K562 (cell line): ENCODE measurements around the gene SH2D1A. TPM values are rescaled to one million over a fixed set of nuclear protein-coding genes. Genes with fewer than 3 reads are reported as not detected.

Source experiments
- ATAC-seq: fragments of 200-7000 bp; cut with Tn5 transposase; 3 replicates; pipeline ENCODE4 v1.9.1; 2020; ENCODE audit warnings: moderate library complexity
- BruUV-seq: library from RNA; stranded (reverse); fragments of 400-500 nt; replicated peaks from 2 replicates; lab custom pipeline; 2021; lab: Mats Ljungman, UMichigan
- CTCF ChIA-PET: fragments of 300-600 bp; formaldehyde crosslinking; extraction: SDS; loops from one replicate; lab custom pipeline; 2021; ENCODE audit warnings: low intra/inter-chr PET ratio; lab: Yijun Ruan, JAX
- POLR2A ChIA-PET: fragments of 300-600, 350-650 bp; sonication (Branson Sonifier 250); formaldehyde crosslinking; extraction: SDS; loops from one replicate; lab custom pipeline; 2021; ENCODE audit warnings: antibody characterized with exemption, inconsistent platforms; lab: Yijun Ruan, JAX
- DNase-seq, 4 experiments: peaks; one replicate each; pipeline versions ENCODE4 v3.0.0 to v3.0.0-alpha.2; 2011 to 2018; ENCODE audit warnings: low spot score in 3 of 4, mixed read lengths in 3 of 4; ENCODE audit errors: extremely low read depth in 1 of 4
- FAIRE-seq: peaks from 2 replicates; lab custom pipeline; 2011; peaks lifted over from hg19 to GRCh38; lab: Jason Lieb, UNC
- H2AFZ ChIP-seq: 2 replicates; pipeline ENCODE4 v1.6.0; 2011; ENCODE audit warnings: low read depth, low read length, control low read depth, inconsistent platforms
- H3K27ac ChIP-seq: fragments of 200-600 bp; 3 replicates; pipeline ENCODE4 v1.8.0; 2011; ENCODE audit warnings: low read depth, mild to moderate bottlenecking, control low read depth, inconsistent platforms, low read length, moderate library complexity, mixed read lengths; ENCODE audit errors: extremely low read depth
- H3K27me3 ChIP-seq, 2 experiments: fragments of 300-600 bp in 1 of 2; 2 replicates in 1 of 2; 3 replicates in 1 of 2; pipeline versions ENCODE4 v1.6.0 to v1.8.0; 2011; ENCODE audit warnings: inconsistent platforms in 2 of 2, low read length in 2 of 2, mild to moderate bottlenecking in 1 of 2, mixed read lengths in 1 of 2, moderate library complexity in 1 of 2; ENCODE audit not compliant: control insufficient read depth in 2 of 2, insufficient read depth in 2 of 2
- H3K36me3 ChIP-seq: fragments of 300-600 bp; 3 replicates; pipeline ENCODE4 v1.8.0; 2011; ENCODE audit warnings: mild to moderate bottlenecking, low read length, inconsistent platforms; ENCODE audit not compliant: control insufficient read depth, insufficient read depth
- H3K4me1 ChIP-seq, 2 experiments: fragments of 200-600 bp in 1 of 2; replicated peaks in 1 of 2; 2 replicates in 1 of 2; 3 replicates in 1 of 2; pipeline versions ENCODE4 v1.5.1 to v1.8.0; 2011; ENCODE audit warnings: inconsistent platforms in 2 of 2, low read length in 2 of 2, mild to moderate bottlenecking in 1 of 2, mixed read lengths in 1 of 2, moderate library complexity in 1 of 2; ENCODE audit not compliant: control insufficient read depth in 2 of 2, insufficient read depth in 2 of 2
- H3K4me2 ChIP-seq: 2 replicates; pipeline ENCODE4 v1.6.1; 2011; ENCODE audit warnings: low read length, control low read depth, inconsistent platforms, mixed read lengths; ENCODE audit not compliant: insufficient read depth
- H3K4me3 ChIP-seq: fragments of 200-600 bp; sonication (generic), shearing (Covaris generic); 2 replicates; pipeline ENCODE4 v1.5.1; 2016; ENCODE audit warnings: control low read depth, inconsistent platforms
- H3K79me2 ChIP-seq: fragments of 200-600 bp; 3 replicates; pipeline ENCODE4 v1.8.0; 2011; ENCODE audit warnings: low read length, inconsistent platforms; ENCODE audit not compliant: control insufficient read depth, insufficient read depth
- H3K9ac ChIP-seq, 2 experiments: 2 replicates each; pipeline versions ENCODE4 v1.6.0 to v1.6.1; 2011; ENCODE audit warnings: low read depth in 2 of 2, low read length in 2 of 2, control low read depth in 1 of 2, inconsistent platforms in 1 of 2, mild to moderate bottlenecking in 1 of 2, mixed read lengths in 1 of 2; ENCODE audit not compliant: insufficient read depth in 1 of 2
- H3K9me1 ChIP-seq: one replicate; pipeline ENCODE4 v1.6.0; 2011; ENCODE audit warnings: inconsistent platforms, mild to moderate bottlenecking, low read length, moderate library complexity; ENCODE audit not compliant: control insufficient read depth, insufficient read depth
- H3K9me3 ChIP-seq: replicated peaks from 2 replicates; pipeline ENCODE4 v1.5.1; 2011; ENCODE audit warnings: low read depth, low read length, inconsistent platforms; ENCODE audit not compliant: control insufficient read depth, insufficient read depth
- H4K20me1 ChIP-seq: replicated peaks from 2 replicates; pipeline ENCODE4 v1.6.1; 2011; ENCODE audit warnings: low read length, inconsistent platforms, mixed read lengths; ENCODE audit not compliant: control insufficient read depth, insufficient read depth
- HOXB6 ChIP-seq: fragments of 250-450 bp; sonication (Bioruptor Pico); IDR thresholded peaks from 2 replicates; pipeline ENCODE4 v1.5.1; 2022; ENCODE audit warnings: mild to moderate bottlenecking, borderline replicate concordance
- MAFK ChIP-seq: IDR thresholded peaks from 2 replicates; pipeline ENCODE4 v1.6.1; 2011; ENCODE audit warnings: low read length, improper control_type of control experiment
- SMARCA4 ChIP-seq: fragments of 450-650 bp; IDR thresholded peaks from 2 replicates; pipeline ENCODE4 v1.6.1; 2016
- ZNF785 ChIP-seq: fragments of 250-450 bp; sonication (Bioruptor Pico); IDR thresholded peaks from 2 replicates; pipeline ENCODE4 v1.4.0; 2020; ENCODE audit warnings: mild to moderate bottlenecking
- ZNF79 ChIP-seq: fragments of 250-450 bp; sonication (Bioruptor Pico); IDR thresholded peaks from 2 replicates; pipeline ENCODE4 v1.4.0; 2020; ENCODE audit warnings: low read depth, mild to moderate bottlenecking, moderate library complexity
- WGBS: fragments of 100-300 bp; shearing (Covaris generic); methylation state at CpG from one replicate; pipeline ENCODE4 v1.1.6; 2016; ENCODE audit warnings: low coverage, mixed read lengths; ENCODE audit not compliant: insufficient coverage; ENCODE audit errors: missing lambda C conversion rate; 5-methylcytosine and 5-hydroxymethylcytosine counted together
- in situ Hi-C: fragments of 300-500 bp; cut with MboI; formaldehyde crosslinking; loops from 4 replicates; pipeline ENCODE4 v1.15.0; 2018; ENCODE audit warnings: inconsistent platforms, mixed read lengths
- intact Hi-C: fragments of 100-400 bp; cut with micrococcal nuclease; formaldehyde crosslinking; loops from 2 replicates; pipeline ENCODE4 v1.14.2; 2022
- polyA plus RNA-seq, 8 experiments: library from polyadenylated mRNA; depleted of rRNA in 4 of 8; stranded (reverse) in 5 of 8; unstranded in 3 of 8; fragments of >200 nt; fragmentation: Nextera tagmentation in 2 of 8; fragmentation: Illumina TruSeq in 1 of 8; extraction: Ambion mirVana in 2 of 8; extraction: Trizol in 1 of 8; gene quantifications; 2 replicates each; pipeline versions ENCODE4 v1.2.1 to v1.2.3, GENCODE V29; 2011 to 2014; ENCODE audit warnings: inconsistent platforms in 1 of 8, missing spikeins in 1 of 8
- total RNA-seq, 7 experiments: library from RNA; depleted of rRNA in 6 of 7; stranded (reverse); fragments of >200 nt in 6 of 7; fragmentation: Illumina TruSeq in 2 of 7; extraction: Trizol in 2 of 7; gene quantifications; 2 replicates each; pipeline versions ENCODE4 v1.2.1 to v1.2.3, GENCODE V29; 2011 to 2021; ENCODE audit warnings: low replicate concordance in 1 of 7
- TF ChIP-seq, protein P1 (sequence below): sonication (generic); formaldehyde crosslinking; IDR thresholded peaks from 2 replicates; pipeline ENCODE4 v1.8.0; 2023; ENCODE audit warnings: missing genetic modification reagents, mild to moderate bottlenecking, borderline replicate concordance
- TF ChIP-seq, protein P2 (sequence below): fragments of 450-650 bp; IDR thresholded peaks from 2 replicates; pipeline ENCODE4 v1.6.1; 2016; ENCODE audit warnings: antibody characterized with exemption
- TF ChIP-seq, protein P3 (sequence below): fragments of 450-650 bp; IDR thresholded peaks from 2 replicates; pipeline ENCODE4 v1.6.1; 2016; ENCODE audit warnings: missing biosample characterization, missing genetic modification characterization
- TF ChIP-seq, protein P4 (sequence below): fragments of 250-450 bp; sonication (Bioruptor Pico); IDR thresholded peaks from 2 replicates; pipeline ENCODE4 v1.4.0; 2020

Gene SH2D1A
- total and polyA plus RNA-seq, 9 of the 15 experiments (the other 6 are each of a cell fraction or from before 2014, with no cell fraction given), result 0.07 to 0.52 (median 0.19) TPM

DNA sequence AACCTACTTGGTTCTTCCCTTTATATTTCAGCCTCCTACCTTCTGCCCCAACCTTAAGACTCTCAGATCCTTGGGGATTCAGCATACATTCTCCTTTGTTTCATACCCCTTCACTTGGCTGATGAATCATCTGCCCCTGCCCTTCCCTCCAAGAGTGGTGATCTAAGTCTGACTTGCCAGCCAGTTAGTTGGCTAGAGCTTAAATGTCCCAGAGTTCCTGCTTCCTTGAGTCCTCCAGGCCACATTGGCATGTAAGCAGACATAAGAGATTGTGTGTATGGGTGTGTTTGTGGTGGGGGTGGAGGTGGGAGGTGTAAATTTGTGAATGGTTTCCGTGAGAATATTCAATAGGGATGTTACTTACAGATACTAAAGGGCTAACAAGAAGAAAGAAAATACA, 17.6 kb upstream of the SH2D1A start:
- no CpG with 5 or more reads among the region's 1 CpG for WGBS
- Histone ChIP-seq H4K20me1 (no peaks in the 10 kb centered on the region), H3K36me3 (no peaks in the 10 kb centered on the region), H3K9ac (no peak overlapping the region), H3K27ac (no peak overlapping the region), H3K9me3 (no peaks in the 10 kb centered on the region), H3K4me3 (no peak overlapping the region), H2AFZ (peak overlapping the region; percentile 66), H3K4me1 (no peaks in the 10 kb centered on the region), H3K9me1 (no peaks in the 10 kb centered on the region), H3K4me2 (no peak overlapping the region), H3K79me2 (no peaks in the 10 kb centered on the region), H3K27me3 (no peaks in the 10 kb centered on the region)
- intact Hi-C loops, result no loop called here
- CTCF ChIA-PET, result no interaction called here
- in situ Hi-C loops, result no loop called here
- no peak for FAIRE-seq
- no peak for DNase-seq
- ATAC-seq, result no peak; the same call in 2 of the 3 replicates
- POLR2A ChIA-PET, result no interaction called here
- BruUV-seq, result no TSS peak
- TF ChIP-seq, protein P1, sequence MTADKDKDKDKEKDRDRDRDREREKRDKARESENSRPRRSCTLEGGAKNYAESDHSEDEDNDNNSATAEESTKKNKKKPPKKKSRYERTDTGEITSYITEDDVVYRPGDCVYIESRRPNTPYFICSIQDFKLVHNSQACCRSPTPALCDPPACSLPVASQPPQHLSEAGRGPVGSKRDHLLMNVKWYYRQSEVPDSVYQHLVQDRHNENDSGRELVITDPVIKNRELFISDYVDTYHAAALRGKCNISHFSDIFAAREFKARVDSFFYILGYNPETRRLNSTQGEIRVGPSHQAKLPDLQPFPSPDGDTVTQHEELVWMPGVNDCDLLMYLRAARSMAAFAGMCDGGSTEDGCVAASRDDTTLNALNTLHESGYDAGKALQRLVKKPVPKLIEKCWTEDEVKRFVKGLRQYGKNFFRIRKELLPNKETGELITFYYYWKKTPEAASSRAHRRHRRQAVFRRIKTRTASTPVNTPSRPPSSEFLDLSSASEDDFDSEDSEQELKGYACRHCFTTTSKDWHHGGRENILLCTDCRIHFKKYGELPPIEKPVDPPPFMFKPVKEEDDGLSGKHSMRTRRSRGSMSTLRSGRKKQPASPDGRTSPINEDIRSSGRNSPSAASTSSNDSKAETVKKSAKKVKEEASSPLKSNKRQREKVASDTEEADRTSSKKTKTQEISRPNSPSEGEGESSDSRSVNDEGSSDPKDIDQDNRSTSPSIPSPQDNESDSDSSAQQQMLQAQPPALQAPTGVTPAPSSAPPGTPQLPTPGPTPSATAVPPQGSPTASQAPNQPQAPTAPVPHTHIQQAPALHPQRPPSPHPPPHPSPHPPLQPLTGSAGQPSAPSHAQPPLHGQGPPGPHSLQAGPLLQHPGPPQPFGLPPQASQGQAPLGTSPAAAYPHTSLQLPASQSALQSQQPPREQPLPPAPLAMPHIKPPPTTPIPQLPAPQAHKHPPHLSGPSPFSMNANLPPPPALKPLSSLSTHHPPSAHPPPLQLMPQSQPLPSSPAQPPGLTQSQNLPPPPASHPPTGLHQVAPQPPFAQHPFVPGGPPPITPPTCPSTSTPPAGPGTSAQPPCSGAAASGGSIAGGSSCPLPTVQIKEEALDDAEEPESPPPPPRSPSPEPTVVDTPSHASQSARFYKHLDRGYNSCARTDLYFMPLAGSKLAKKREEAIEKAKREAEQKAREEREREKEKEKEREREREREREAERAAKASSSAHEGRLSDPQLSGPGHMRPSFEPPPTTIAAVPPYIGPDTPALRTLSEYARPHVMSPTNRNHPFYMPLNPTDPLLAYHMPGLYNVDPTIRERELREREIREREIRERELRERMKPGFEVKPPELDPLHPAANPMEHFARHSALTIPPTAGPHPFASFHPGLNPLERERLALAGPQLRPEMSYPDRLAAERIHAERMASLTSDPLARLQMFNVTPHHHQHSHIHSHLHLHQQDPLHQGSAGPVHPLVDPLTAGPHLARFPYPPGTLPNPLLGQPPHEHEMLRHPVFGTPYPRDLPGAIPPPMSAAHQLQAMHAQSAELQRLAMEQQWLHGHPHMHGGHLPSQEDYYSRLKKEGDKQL (CRISPR knock-in tag), result no peak
- TF ChIP-seq HOXB6 (CRISPR knock-in tag) (no peak), ZNF79 (CRISPR knock-in tag) (no peak), SMARCA4 (no peak), MAFK (no peak), ZNF785 (CRISPR knock-in tag) (no peak)
- TF ChIP-seq, protein P2, sequence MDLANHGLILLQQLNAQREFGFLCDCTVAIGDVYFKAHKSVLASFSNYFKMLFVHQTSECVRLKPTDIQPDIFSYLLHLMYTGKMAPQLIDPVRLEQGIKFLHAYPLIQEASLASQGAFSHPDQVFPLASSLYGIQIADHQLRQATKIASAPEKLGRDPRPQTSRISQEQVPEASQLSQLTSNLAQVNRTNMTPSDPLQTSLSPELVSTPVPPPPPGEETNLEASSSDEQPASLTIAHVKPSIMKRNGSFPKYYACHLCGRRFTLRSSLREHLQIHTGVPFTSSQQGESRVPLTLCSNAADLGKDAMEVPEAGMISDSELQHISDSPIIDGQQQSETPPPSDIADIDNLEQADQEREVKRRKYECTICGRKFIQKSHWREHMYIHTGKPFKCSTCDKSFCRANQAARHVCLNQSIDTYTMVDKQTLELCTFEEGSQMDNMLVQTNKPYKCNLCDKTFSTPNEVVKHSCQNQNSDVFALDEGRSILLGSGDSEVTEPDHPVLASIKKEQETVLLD, result no peak
- TF ChIP-seq, protein P3, sequence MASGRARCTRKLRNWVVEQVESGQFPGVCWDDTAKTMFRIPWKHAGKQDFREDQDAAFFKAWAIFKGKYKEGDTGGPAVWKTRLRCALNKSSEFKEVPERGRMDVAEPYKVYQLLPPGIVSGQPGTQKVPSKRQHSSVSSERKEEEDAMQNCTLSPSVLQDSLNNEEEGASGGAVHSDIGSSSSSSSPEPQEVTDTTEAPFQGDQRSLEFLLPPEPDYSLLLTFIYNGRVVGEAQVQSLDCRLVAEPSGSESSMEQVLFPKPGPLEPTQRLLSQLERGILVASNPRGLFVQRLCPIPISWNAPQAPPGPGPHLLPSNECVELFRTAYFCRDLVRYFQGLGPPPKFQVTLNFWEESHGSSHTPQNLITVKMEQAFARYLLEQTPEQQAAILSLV (tag), result no peak
- TF ChIP-seq, protein P4, sequence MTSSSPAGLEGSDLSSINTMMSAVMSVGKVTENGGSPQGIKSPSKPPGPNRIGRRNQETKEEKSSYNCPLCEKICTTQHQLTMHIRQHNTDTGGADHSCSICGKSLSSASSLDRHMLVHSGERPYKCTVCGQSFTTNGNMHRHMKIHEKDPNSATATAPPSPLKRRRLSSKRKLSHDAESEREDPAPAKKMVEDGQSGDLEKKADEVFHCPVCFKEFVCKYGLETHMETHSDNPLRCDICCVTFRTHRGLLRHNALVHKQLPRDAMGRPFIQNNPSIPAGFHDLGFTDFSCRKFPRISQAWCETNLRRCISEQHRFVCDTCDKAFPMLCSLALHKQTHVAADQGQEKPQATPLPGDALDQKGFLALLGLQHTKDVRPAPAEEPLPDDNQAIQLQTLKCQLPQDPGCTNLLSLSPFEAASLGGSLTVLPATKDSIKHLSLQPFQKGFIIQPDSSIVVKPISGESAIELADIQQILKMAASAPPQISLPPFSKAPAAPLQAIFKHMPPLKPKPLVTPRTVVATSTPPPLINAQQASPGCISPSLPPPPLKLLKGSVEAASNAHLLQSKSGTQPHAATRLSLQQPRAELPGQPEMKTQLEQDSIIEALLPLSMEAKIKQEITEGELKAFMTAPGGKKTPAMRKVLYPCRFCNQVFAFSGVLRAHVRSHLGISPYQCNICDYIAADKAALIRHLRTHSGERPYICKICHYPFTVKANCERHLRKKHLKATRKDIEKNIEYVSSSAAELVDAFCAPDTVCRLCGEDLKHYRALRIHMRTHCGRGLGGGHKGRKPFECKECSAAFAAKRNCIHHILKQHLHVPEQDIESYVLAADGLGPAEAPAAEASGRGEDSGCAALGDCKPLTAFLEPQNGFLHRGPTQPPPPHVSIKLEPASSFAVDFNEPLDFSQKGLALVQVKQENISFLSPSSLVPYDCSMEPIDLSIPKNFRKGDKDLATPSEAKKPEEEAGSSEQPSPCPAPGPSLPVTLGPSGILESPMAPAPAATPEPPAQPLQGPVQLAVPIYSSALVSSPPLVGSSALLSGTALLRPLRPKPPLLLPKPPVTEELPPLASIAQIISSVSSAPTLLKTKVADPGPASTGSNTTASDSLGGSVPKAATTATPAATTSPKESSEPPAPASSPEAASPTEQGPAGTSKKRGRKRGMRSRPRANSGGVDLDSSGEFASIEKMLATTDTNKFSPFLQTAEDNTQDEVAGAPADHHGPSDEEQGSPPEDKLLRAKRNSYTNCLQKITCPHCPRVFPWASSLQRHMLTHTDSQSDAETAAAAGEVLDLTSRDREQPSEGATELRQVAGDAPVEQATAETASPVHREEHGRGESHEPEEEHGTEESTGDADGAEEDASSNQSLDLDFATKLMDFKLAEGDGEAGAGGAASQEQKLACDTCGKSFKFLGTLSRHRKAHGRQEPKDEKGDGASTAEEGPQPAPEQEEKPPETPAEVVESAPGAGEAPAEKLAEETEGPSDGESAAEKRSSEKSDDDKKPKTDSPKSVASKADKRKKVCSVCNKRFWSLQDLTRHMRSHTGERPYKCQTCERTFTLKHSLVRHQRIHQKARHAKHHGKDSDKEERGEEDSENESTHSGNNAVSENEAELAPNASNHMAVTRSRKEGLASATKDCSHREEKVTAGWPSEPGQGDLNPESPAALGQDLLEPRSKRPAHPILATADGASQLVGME (CRISPR knock-in tag), result no peak
